ENCODE data around the gene PRPF38A.

DNA sequence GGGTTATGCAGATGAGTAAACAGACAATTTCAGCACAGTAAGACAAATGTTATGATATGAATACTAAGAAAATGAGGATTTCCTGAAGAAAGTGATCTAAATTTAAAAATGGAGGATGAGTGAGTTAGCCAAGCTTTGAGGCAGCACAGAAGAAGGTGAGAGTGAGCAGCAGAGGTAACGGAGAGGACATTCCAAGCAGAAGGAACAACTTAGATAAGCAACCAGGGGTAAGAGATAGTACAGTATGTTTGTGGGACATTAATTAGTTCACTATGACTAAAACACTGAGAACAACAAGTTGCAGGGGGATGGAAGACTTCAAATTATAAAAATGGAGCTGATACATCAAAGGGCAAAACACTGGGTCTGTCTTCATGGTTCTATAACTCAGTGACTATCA is 22.8 kb downstream of the PRPF38A start:
- no peak for TF ChIP-seq EZH2 (IDR thresholded peaks at IDR 0.05; ENCODE audit: borderline replicate concordance, low read length)
- TF ChIP-seq, protein P1, sequence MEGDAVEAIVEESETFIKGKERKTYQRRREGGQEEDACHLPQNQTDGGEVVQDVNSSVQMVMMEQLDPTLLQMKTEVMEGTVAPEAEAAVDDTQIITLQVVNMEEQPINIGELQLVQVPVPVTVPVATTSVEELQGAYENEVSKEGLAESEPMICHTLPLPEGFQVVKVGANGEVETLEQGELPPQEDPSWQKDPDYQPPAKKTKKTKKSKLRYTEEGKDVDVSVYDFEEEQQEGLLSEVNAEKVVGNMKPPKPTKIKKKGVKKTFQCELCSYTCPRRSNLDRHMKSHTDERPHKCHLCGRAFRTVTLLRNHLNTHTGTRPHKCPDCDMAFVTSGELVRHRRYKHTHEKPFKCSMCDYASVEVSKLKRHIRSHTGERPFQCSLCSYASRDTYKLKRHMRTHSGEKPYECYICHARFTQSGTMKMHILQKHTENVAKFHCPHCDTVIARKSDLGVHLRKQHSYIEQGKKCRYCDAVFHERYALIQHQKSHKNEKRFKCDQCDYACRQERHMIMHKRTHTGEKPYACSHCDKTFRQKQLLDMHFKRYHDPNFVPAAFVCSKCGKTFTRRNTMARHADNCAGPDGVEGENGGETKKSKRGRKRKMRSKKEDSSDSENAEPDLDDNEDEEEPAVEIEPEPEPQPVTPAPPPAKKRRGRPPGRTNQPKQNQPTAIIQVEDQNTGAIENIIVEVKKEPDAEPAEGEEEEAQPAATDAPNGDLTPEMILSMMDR (conservative IDR thresholded peaks at IDR 0.05 in 1 of 2, IDR thresholded peaks at IDR 0.05 in 1 of 2; ENCODE audit: extremely low read depth in 1 of 2, insufficient read depth in 1 of 2, low read depth in 1 of 2, low read length in 2 of 2) = no peak
